Stimulated activated naive B cell treated with anti-CD40 and anti-IgM and Interleukin-4, amounts not matched to agents 10 μg/mL and 1 μg/mL and 100 μg/mL, for 72 hours (primary cell): ENCODE measurements around the gene SPECC1.
"Not testable (repeated sequence)": the region's sequence is repeated elsewhere in the genome, so short reads cannot be mapped to it uniquely, and the experiment has no call there.

Experiments
- ATAC-seq, 2 donors: fragments of 150-1000 bp; cut with Tn5 transposase; replicated peaks; 2 replicates each; pipeline ENCODE4 v1.10.0; 2021; ENCODE audit warnings: moderate library complexity in 1 of 2
- DNase-seq: peaks from one replicate; pipeline ENCODE4 v3.0.0; 2021
- H3K27ac Mint-ChIP-seq: one replicate; pipeline ENCODE4 v1.8.0; 2022; ENCODE audit warnings: mild to moderate bottlenecking, mixed read lengths
- H3K27me3 Mint-ChIP-seq, 2 donors: one replicate each; pipeline ENCODE4 v1.8.0; 2022; ENCODE audit warnings: mixed read lengths in 2 of 2
- H3K36me3 Mint-ChIP-seq, 2 donors: one replicate each; pipeline ENCODE4 v1.8.0; 2022; ENCODE audit warnings: mixed read lengths in 2 of 2, mild to moderate bottlenecking in 1 of 2
- H3K4me1 Mint-ChIP-seq, 2 donors: one replicate each; pipeline ENCODE4 v1.8.0; 2022; ENCODE audit warnings: mixed read lengths in 2 of 2, mild to moderate bottlenecking in 1 of 2
- H3K4me3 Mint-ChIP-seq, 2 donors: one replicate each; pipeline ENCODE4 v1.8.0; 2022; ENCODE audit warnings: mild to moderate bottlenecking in 2 of 2, mixed read lengths in 2 of 2, moderate library complexity in 1 of 2
- H3K9me3 Mint-ChIP-seq, 2 donors: one replicate each; pipeline ENCODE4 v1.8.0; 2022; ENCODE audit warnings: mixed read lengths in 2 of 2, mild to moderate bottlenecking in 1 of 2

SPECC1 gene

GRCh38 chr17:20227720-20228370 is 218.7 kb downstream of the SPECC1 start:
- H3K9me3 Mint-ChIP-seq, H3K27me3 Mint-ChIP-seq, H3K4me1 Mint-ChIP-seq, H3K4me3 Mint-ChIP-seq, ATAC-seq, DNase-seq, H3K27ac Mint-ChIP-seq: not testable (repeated sequence)
- peaks cover 4 to 13% of the 10 kb centered on the region in 2 donors for H3K36me3 Mint-ChIP-seq

- ATAC-seq (no peak), DNase-seq (no peak)
- H3K27me3 Mint-ChIP-seq: no peaks in the 10 kb centered on the region
- H3K4me1 Mint-ChIP-seq: no peaks in the 10 kb centered on the region
- H3K27ac Mint-ChIP-seq: no peak overlapping the region
- H3K9me3 Mint-ChIP-seq: no peaks in the 10 kb centered on the region
- H3K36me3 Mint-ChIP-seq: peaks cover 4 to 13% of the 10 kb centered on the region in 2 donors
- H3K4me3 Mint-ChIP-seq: no peak overlapping the region
These were observed 219.3 kb downstream of the SPECC1 start for GRCh38 chr17:20228410-20228809.

GRCh38 chr17:20228860-20229259 is 219.7 kb downstream of the SPECC1 start:
- H3K27ac Mint-ChIP-seq: no peak overlapping the region
- no peaks in the 10 kb centered on the region for H3K4me1 Mint-ChIP-seq
- H3K9me3 Mint-ChIP-seq: no peaks in the 10 kb centered on the region
- no peaks in the 10 kb centered on the region for H3K27me3 Mint-ChIP-seq
- H3K4me3 Mint-ChIP-seq: no peak overlapping the region
- H3K36me3 Mint-ChIP-seq: peaks cover 4 to 13% of the 10 kb centered on the region in 2 donors
- ATAC-seq (no peak), DNase-seq (no peak)

GRCh38 chr17:20230924-20231323 is 221.8 kb downstream of the SPECC1 start:
- H3K9me3 Mint-ChIP-seq: no peaks in the 10 kb centered on the region
- no peak for ATAC-seq
- no peaks in the 10 kb centered on the region for H3K4me1 Mint-ChIP-seq
- no peak overlapping the region for H3K27ac Mint-ChIP-seq
- peaks cover 7 to 19% of the 10 kb centered on the region in 2 donors for H3K36me3 Mint-ChIP-seq
- no peak for DNase-seq
- no peaks in the 10 kb centered on the region for H3K27me3 Mint-ChIP-seq
- H3K4me3 Mint-ChIP-seq: no peak overlapping the region

GRCh38 chr17:20232611-20233010 is 223.5 kb downstream of the SPECC1 start:
- no peaks in the 10 kb centered on the region for H3K27me3 Mint-ChIP-seq
- no peak overlapping the region for H3K27ac Mint-ChIP-seq
- H3K4me1 Mint-ChIP-seq: no peaks in the 10 kb centered on the region
- H3K36me3 Mint-ChIP-seq: peaks cover 7 to 19% of the 10 kb centered on the region in 2 donors
- no peak overlapping the region for H3K4me3 Mint-ChIP-seq
- no peak for ATAC-seq
- no peaks in the 10 kb centered on the region for H3K9me3 Mint-ChIP-seq
- DNase-seq: no peak

- H3K27me3 Mint-ChIP-seq: no peaks in the 10 kb centered on the region
- no peaks in the 10 kb centered on the region for H3K9me3 Mint-ChIP-seq
- H3K4me3 Mint-ChIP-seq: no peak overlapping the region
- no peaks in the 10 kb centered on the region for H3K4me1 Mint-ChIP-seq
- no peak overlapping the region for H3K27ac Mint-ChIP-seq
- DNase-seq: no peak
- H3K36me3 Mint-ChIP-seq: peaks cover 7 to 17% of the 10 kb centered on the region in 2 donors
- ATAC-seq: no peak
These were observed 225.1 kb downstream of the SPECC1 start for GRCh38 chr17:20234276-20234675.

GRCh38 chr17:20235747-20236146 is 226.6 kb downstream of the SPECC1 start:
- Mint-ChIP-seq H3K36me3 (peaks cover 7 to 17% of the 10 kb centered on the region in 2 donors), H3K27me3 (no peaks in the 10 kb centered on the region), H3K27ac (no peak overlapping the region), H3K4me1 (no peaks in the 10 kb centered on the region), H3K9me3 (no peaks in the 10 kb centered on the region), H3K4me3 (no peak overlapping the region)
- ATAC-seq: no peak
- DNase-seq: no peak

GRCh38 chr17:20236578-20237227 is 227.5 kb downstream of the SPECC1 start:
- ATAC-seq (no peak), DNase-seq (no peak)
- H3K4me1 Mint-ChIP-seq: no peaks in the 10 kb centered on the region
- H3K9me3 Mint-ChIP-seq: no peaks in the 10 kb centered on the region
- H3K4me3 Mint-ChIP-seq: no peak overlapping the region
- peaks cover 7 to 14% of the 10 kb centered on the region in 2 donors for H3K36me3 Mint-ChIP-seq
- H3K27ac Mint-ChIP-seq: no peak overlapping the region
- no peaks in the 10 kb centered on the region for H3K27me3 Mint-ChIP-seq

GRCh38 chr17:20239776-20240175 is 230.6 kb downstream of the SPECC1 start:
- H3K4me1 Mint-ChIP-seq, H3K4me3 Mint-ChIP-seq, H3K9me3 Mint-ChIP-seq, DNase-seq, H3K27me3 Mint-ChIP-seq, H3K27ac Mint-ChIP-seq, ATAC-seq, H3K36me3 Mint-ChIP-seq: not testable (repeated sequence)

GRCh38 chr17:20241855-20242254 is 232.7 kb downstream of the SPECC1 start:
- Mint-ChIP-seq H3K27ac (no peak overlapping the region), H3K27me3 (no peaks in the 10 kb centered on the region), H3K4me1 (peaks cover 0 to 6% of the 10 kb centered on the region in 2 donors), H3K9me3 (no peaks in the 10 kb centered on the region), H3K36me3 (peaks cover under 1 to 6% of the 10 kb centered on the region in 2 donors), H3K4me3 (no peak overlapping the region)
- DNase-seq: no peak
- no peak for ATAC-seq

- Mint-ChIP-seq H3K4me1 (peaks cover 0 to 6% of the 10 kb centered on the region in 2 donors), H3K36me3 (peaks cover 5 to 10% of the 10 kb centered on the region in 2 donors)
These were observed 233.1 kb downstream of the SPECC1 start for GRCh38 chr17:20242271-20242670.

GRCh38 chr17:20243524-20243923 is 234.4 kb downstream of the SPECC1 start:
- no peaks in the 10 kb centered on the region for H3K9me3 Mint-ChIP-seq
- peaks cover 6 to 19% of the 10 kb centered on the region in 2 donors for H3K36me3 Mint-ChIP-seq
- H3K4me3 Mint-ChIP-seq: no peak overlapping the region
- ATAC-seq: no peak
- DNase-seq: no peak
- H3K27me3 Mint-ChIP-seq: no peaks in the 10 kb centered on the region
- H3K4me1 Mint-ChIP-seq: peaks cover 0 to 6% of the 10 kb centered on the region in 2 donors
- H3K27ac Mint-ChIP-seq: no peak overlapping the region

More at GRCh38 chr17:20242271-20242670, 233.1 kb downstream of the SPECC1 start:
- DNase-seq (no peak), ATAC-seq (no peak)
- Mint-ChIP-seq H3K9me3 (no peaks in the 10 kb centered on the region), H3K27ac (no peak overlapping the region), H3K27me3 (no peaks in the 10 kb centered on the region), H3K4me3 (no peak overlapping the region)

- Mint-ChIP-seq H3K4me3 (no peak overlapping the region), H3K4me1 (peaks cover 0 to 6% of the 10 kb centered on the region in 2 donors), H3K27me3 (no peaks in the 10 kb centered on the region), H3K27ac (no peak overlapping the region), H3K9me3 (peaks cover 1 to 3% of the 10 kb centered on the region in 2 donors), H3K36me3 (peaks cover 9 to 23% of the 10 kb centered on the region in 2 donors)
- ATAC-seq (no peak), DNase-seq (no peak)
These were observed 235.5 kb downstream of the SPECC1 start for GRCh38 chr17:20244671-20245070.

GRCh38 chr17:20246692-20247091 is 237.5 kb downstream of the SPECC1 start:
- H3K4me1 Mint-ChIP-seq: peaks cover 0 to 6% of the 10 kb centered on the region in 2 donors
- no peak overlapping the region for H3K4me3 Mint-ChIP-seq
- H3K27me3 Mint-ChIP-seq: no peaks in the 10 kb centered on the region
- no peak overlapping the region for H3K27ac Mint-ChIP-seq
- peaks cover 11 to 26% of the 10 kb centered on the region in 2 donors for H3K36me3 Mint-ChIP-seq
- ATAC-seq: no peak
- DNase-seq: no peak
- peaks cover 3 to 5% of the 10 kb centered on the region in 2 donors for H3K9me3 Mint-ChIP-seq

- H3K36me3 Mint-ChIP-seq: peaks cover 20 to 37% of the 10 kb centered on the region in 2 donors
- no peaks in the 10 kb centered on the region for H3K27me3 Mint-ChIP-seq
- H3K9me3 Mint-ChIP-seq: peaks cover 5 to 10% of the 10 kb centered on the region in 2 donors
- ATAC-seq (no peak), DNase-seq (no peak)
- no peak overlapping the region for H3K4me3 Mint-ChIP-seq
- no peak overlapping the region for H3K27ac Mint-ChIP-seq
- H3K4me1 Mint-ChIP-seq: no peaks in the 10 kb centered on the region
These were observed 244.2 kb downstream of the SPECC1 start for GRCh38 chr17:20253323-20253722.
